HG02885 (cell line): ENCODE data around the gene NCAM1.

ENCODE experiments used
- ATAC-seq: cut with Tn5 transposase; IDR thresholded peaks from one replicate; pipeline ENCODE4 v1.9.1; 2021; ENCODE audit warnings: mild to moderate bottlenecking; ENCODE audit not compliant: unreplicated experiment, poor library complexity

The NCAM1 gene

GRCh38 chr11:113121746-113122145, 160.5 kb downstream of the NCAM1 start:
- no peak for ATAC-seq

DNA sequence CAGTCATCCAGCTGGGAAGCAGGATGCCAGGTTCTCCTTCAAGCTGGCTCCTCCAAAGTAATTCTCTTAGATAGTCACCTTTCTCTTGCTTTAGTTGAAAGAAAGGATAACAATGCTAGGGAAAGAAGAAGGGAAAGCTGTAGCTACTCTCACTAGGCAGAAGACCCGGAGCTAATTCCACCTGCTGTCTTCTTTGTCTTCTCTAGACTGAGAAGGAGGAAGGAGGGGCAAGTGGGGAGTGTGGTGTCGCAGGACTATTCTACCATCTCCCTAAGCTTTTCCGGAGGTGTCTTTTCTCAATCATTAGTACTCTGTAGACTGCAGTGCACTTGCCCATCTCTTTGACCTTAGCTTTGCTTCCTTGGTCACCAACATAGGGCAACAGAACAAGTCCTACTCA, 162.8 kb downstream of the NCAM1 start:
- no peak for ATAC-seq

DNA sequence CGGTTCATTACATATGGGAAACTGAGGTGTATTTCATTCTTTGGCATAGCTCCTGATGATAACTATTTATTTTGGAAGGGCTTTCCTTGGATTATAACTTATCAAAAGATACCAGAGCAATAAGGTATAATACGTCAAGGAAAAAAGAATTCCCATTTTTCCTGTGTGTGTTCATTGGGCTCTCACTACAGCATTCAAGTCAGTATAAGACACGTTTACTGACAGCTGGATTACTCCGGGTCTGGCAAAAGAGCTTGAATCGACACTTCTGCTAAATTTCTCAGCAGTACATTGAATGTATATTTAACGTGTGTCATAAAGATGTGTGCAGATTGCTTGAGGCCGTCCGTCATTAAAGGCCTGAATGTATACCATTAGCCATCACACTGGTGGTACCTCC, 163.4 kb downstream of the NCAM1 start:
- no peak for ATAC-seq

DNA sequence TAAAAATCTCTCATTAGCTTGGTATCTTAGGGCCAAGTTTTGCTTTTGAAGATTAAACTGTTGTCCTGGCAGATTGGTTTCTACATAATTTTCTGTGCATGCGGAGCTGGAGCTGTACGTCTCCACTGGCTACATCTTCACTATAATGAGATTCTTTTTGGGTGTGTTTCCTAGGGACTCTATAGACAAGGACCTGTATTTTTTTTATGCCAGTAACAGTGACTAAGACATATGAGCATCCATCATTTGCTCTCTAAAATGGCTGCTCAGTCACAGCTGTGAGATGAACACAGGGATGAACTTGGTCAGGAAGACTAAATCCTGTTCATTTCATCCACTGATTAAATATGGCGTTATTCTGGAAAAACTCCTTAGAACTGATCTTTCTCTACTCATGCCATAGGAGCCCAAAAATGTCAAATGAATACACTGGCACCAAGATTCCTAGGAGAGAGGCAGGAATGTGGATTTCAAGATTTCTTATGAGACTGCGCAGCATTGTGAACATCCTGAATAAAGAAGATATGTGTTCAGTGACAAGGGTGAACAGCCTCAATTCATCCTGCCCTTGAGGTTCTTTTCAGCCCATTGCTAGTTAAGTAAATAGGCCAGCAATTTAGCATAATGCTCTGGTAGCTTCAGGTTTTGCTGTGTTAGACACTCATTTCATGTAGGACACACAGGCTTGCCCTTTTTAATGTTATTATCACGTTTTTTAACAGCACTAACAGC, 168.2 kb downstream of the NCAM1 start:
- no peak for ATAC-seq

GRCh38 chr11:113131036-113131775, 170.0 kb downstream of the NCAM1 start:
- no peak for ATAC-seq

DNA sequence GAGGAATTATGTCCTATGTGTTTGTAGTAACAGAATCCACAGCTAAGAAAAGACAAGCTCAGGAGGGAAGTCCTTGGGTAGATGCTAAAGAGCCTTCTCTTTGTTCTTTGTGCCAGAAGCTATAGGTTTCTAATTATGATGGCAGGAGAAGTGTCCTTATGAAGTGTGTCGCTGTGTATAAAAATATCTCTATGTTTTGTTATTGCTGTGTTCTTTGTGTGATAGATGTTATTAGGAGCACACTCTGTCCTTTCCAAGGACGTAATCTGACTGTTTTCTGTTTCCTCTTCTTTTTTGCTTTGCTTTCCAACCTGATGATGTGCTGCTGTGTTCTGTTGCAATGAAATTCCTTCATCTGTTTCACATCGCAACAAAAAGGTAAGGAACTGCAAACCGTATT, 171.9 kb downstream of the NCAM1 start:
- ATAC-seq, result no peak

DNA sequence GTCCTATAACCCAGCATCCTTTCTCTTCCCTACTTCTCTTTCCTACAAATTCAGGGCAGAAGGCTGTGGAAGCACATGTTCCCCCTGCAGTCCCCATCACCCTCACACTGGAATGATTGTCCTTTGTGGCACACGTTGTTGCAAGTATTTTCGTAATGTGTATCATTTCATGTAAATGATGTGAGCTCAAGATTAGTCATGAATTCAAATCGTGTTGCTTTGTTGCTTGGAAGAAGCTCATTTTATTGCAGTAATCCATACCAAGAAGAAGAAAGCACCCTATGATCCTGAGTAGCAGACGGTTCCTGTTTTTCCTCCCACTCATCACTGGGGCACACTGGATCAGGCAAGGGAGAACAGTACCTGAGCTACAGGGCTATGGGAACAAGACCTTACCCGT, 173.4 kb downstream of the NCAM1 start:
- ATAC-seq, result no peak

GRCh38 chr11:113137713-113138529, 176.7 kb downstream of the NCAM1 start:
- ATAC-seq, result no peak

DNA sequence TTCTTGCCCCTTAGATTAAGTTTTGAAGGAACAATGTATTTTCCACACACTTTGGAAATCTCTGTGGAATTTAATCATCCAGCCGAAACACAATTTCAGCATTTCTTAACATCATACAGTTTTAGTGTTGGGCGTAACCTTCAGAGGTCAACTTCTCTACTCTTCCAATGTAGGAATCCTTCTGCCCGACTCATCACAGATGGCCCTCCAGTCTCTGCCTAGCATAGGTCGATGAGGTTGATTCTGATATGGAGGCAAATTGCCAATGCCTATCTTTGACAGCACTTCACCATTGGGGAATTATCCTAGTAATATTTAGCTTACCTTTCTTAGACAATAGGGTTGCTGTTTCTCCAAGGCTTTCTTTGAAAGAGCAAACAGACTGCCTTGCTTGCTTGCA, 177.5 kb downstream of the NCAM1 start:
- no peak for ATAC-seq

GRCh38 chr11:113141010-113141409, 179.8 kb downstream of the NCAM1 start:
- ATAC-seq, result no peak

GRCh38 chr11:113142508-113142907, 181.3 kb downstream of the NCAM1 start:
- no peak for ATAC-seq

DNA sequence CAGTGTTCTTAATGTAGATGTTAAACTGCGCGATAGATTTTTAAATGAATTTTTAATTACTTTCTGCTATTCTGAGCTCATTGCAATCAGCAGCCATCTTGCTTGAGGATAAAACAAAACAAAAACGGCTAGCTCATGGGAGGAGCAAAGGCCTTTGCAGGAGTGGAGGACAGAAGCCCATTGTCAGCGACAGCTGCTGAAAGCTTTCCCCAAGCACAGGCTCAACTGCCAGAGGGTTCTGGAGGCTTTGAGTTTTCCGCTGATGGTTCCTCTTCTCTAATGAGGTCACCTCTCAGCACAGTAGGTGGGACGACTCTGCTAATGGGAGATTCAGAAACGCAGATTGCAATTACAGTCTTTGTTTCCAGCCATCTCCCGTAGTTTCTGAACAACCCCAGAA, 186.0 kb downstream of the NCAM1 start:
- no peak for ATAC-seq

DNA sequence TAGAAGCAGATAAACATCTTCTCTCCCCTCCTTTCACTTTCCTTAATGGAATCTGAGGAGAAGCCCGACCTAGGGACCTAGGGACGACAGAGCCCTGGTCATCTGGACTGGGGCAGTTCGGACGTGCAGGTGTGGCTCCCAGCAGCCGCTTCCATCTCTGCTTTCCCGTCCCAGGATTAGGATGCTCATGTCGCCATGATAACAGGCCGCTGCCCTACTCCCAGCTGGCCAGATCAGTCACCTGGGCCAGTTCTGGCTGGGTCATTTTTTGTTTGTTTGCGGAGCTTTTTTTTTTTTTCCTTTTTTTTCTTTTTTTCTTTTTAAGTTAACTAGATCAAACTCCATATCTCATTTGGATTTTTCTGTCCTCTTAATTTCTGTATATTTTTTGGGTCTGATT, 186.9 kb downstream of the NCAM1 start:
- ATAC-seq, result no peak

DNA sequence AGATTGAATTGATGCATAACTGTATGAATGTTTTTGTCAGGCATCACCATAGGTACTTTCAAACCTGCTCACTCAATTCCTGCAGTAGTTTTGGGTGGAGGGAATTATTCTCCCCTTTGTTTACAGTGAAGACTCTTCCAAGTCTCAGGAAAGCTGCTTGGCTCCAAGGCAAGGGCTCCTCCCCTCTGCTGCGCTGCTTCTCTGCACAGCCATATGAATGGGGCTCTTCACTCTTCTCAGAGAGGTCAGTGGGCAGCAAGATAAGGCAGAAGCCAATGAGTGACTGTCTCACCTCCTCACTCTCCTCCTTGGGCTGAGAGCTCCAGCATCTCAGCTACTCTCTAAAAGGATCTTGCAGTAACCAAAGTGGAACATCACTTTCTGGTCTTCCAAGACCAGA, 187.4 kb downstream of the NCAM1 start:
- no peak for ATAC-seq

GRCh38 chr11:113151521-113151920, 190.3 kb downstream of the NCAM1 start:
- no peak for ATAC-seq

GRCh38 chr11:113152500-113152899, 191.3 kb downstream of the NCAM1 start:
- no peak for ATAC-seq

DNA sequence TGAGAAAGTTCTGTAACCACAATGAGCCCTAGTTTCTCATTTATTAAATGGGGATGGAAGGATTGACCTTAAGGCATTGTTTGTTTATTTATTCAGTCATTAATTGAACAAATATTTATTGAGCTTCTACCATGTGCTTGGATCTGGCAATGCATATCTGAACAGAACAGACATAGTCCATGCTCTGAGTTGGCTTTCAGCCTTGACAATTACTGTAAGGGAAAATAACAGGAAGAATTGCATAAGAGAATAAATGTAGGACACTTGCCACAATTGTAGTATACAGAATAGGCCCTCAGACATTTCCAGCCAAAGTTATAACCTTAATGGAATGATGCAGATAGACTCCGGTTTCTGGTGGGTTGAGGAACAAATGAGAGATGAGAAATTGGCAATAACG, 192.6 kb downstream of the NCAM1 start:
- no peak for ATAC-seq

- ATAC-seq, result no peak
Measured at GRCh38 chr11:113159988-113160807, 199.0 kb downstream of the NCAM1 start.

DNA sequence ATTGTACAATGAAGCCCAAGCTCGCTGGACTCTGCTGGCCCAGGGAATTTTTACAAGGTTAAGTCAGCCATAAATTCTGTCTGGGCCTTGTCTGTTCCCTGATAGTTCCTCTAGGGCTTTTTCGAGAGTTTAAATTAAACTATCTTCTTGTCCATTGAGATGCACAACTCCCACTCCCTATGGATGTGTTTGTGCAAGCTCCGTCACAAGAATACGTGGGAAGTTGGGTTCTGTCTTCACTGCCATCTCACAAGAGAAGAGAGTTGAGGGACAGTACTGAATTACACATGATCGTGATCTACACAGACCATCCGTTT, 199.5 kb downstream of the NCAM1 start:
- no peak for ATAC-seq
